ENCODE results near the gene FARSA. TPM values are rescaled to one million over a fixed set of nuclear protein-coding genes. Genes with fewer than 3 reads are reported as not detected.

The FARSA gene
- total and polyA plus RNA-seq, 2 of the 13 experiments (the other 11 are each of a cell fraction or from before 2014, with no cell fraction given), result 25.9 to 72.0 TPM

- TF ChIP-seq, protein P1, sequence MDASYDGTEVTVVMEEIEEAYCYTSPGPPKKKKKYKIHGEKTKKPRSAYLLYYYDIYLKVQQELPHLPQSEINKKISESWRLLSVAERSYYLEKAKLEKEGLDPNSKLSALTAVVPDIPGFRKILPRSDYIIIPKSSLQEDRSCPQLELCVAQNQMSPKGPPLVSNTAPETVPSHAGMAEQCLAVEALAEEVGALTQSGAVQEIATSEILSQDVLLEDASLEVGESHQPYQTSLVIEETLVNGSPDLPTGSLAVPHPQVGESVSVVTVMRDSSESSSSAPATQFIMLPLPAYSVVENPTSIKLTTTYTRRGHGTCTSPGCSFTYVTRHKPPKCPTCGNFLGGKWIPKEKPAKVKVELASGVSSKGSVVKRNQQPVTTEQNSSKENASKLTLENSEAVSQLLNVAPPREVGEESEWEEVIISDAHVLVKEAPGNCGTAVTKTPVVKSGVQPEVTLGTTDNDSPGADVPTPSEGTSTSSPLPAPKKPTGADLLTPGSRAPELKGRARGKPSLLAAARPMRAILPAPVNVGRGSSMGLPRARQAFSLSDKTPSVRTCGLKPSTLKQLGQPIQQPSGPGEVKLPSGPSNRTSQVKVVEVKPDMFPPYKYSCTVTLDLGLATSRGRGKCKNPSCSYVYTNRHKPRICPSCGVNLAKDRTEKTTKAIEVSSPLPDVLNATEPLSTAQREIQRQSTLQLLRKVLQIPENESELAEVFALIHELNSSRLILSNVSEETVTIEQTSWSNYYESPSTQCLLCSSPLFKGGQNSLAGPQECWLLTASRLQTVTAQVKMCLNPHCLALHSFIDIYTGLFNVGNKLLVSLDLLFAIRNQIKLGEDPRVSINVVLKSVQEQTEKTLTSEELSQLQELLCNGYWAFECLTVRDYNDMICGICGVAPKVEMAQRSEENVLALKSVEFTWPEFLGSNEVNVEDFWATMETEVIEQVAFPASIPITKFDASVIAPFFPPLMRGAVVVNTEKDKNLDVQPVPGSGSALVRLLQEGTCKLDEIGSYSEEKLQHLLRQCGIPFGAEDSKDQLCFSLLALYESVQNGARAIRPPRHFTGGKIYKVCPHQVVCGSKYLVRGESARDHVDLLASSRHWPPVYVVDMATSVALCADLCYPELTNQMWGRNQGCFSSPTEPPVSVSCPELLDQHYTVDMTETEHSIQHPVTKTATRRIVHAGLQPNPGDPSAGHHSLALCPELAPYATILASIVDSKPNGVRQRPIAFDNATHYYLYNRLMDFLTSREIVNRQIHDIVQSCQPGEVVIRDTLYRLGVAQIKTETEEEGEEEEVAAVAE (CRISPR knock-in tag; IDR thresholded peaks at IDR 0.05; ENCODE audit: borderline replicate concordance), result no peak
- TF ChIP-seq TCF7 (IDR thresholded peaks at IDR 0.05; ENCODE audit: low read depth) (no peak), PHF21A (CRISPR knock-in tag; IDR thresholded peaks at IDR 0.05) (peak; percentile 63; the same call in 1 of the 2 replicates), KMT2B (CRISPR knock-in tag; IDR thresholded peaks at IDR 0.05) (no peak), PHF8 (CRISPR knock-in tag; IDR thresholded peaks at IDR 0.05) (peak; percentile 46; the same call in 1 of the 2 replicates), GATAD1 (CRISPR knock-in tag; IDR thresholded peaks at IDR 0.05) (peak; percentile 55; the same call in 1 of the 2 replicates), SRSF9 (IDR thresholded peaks at IDR 0.05; ENCODE audit: borderline replicate concordance, insufficient read depth, low read depth, low read length, poor library complexity, severe bottlenecking) (no peak), WIZ (CRISPR knock-in tag; IDR thresholded peaks at IDR 0.05) (no peak), HDAC1 (CRISPR knock-in tag; IDR thresholded peaks at IDR 0.05) (peak; percentile 61), HOXA5 (CRISPR knock-in tag; IDR thresholded peaks at IDR 0.05) (peak; percentile 72; the same call in 1 of the 2 replicates), TAF15 (IDR thresholded peaks at IDR 0.05; ENCODE audit: low read depth, low read length, poor library complexity, severe bottlenecking) (no peak), ZNF256 (CRISPR knock-in tag; conservative IDR thresholded peaks at IDR 0.05) (no peak), ZNF260 (CRISPR knock-in tag; IDR thresholded peaks at IDR 0.05; ENCODE audit: borderline replicate concordance, low read depth) (no peak), HNRNPUL1 (IDR thresholded peaks at IDR 0.05; ENCODE audit: low read depth, low read length) (no peak), CREBL2 (CRISPR knock-in tag; IDR thresholded peaks at IDR 0.05; ENCODE audit: borderline replicate concordance) (no peak), MEIS1 (CRISPR knock-in tag; IDR thresholded peaks at IDR 0.05; ENCODE audit: borderline replicate concordance) (no peak), BHLHE40 (IDR thresholded peaks at IDR 0.05; ENCODE audit: low read length) (0 out of 2 replicates have a peak, but pooled peaks have one; percentile 18), ZNF580 (CRISPR knock-in tag; IDR thresholded peaks at IDR 0.05; ENCODE audit: borderline replicate concordance, low read depth) (peak; percentile 49; the same call in 1 of the 2 replicates), ZNF333 (CRISPR knock-in tag; IDR thresholded peaks at IDR 0.05; ENCODE audit: borderline replicate concordance) (no peak), UBTF (CRISPR knock-in tag; IDR thresholded peaks at IDR 0.05) (peak; percentile 60)
- TF ChIP-seq, protein P2, sequence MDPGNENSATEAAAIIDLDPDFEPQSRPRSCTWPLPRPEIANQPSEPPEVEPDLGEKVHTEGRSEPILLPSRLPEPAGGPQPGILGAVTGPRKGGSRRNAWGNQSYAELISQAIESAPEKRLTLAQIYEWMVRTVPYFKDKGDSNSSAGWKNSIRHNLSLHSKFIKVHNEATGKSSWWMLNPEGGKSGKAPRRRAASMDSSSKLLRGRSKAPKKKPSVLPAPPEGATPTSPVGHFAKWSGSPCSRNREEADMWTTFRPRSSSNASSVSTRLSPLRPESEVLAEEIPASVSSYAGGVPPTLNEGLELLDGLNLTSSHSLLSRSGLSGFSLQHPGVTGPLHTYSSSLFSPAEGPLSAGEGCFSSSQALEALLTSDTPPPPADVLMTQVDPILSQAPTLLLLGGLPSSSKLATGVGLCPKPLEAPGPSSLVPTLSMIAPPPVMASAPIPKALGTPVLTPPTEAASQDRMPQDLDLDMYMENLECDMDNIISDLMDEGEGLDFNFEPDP (CRISPR knock-in tag; conservative IDR thresholded peaks at IDR 0.05), result no peak
Observed at GRCh38 chr19:12965017-12965811, 31.7 kb upstream of the FARSA start (continued).

Measured in HepG2 (cell line).